Dermis blood vessel endothelial cell (primary cell): ENCODE results near the gene MYCBPAP. TPM values are rescaled to one million over a fixed set of nuclear protein-coding genes. Genes with fewer than 3 reads are reported as not detected.
A peak's percentile ranks its signal among the peaks of the same experiment; 100 is the strongest.

Source experiments
- DNase-seq: peaks from one replicate; pipeline ENCODE4 v3.0.0; 2010
- total RNA-seq: library from RNA; depleted of rRNA; stranded (reverse); fragments of >200 nt; gene quantifications from 2 replicates; pipeline ENCODE4 v1.2.3, GENCODE V29; 2014

The MYCBPAP gene
- total RNA-seq, 1 donor from 2014 or later, result 0.34 TPM

GRCh38 chr17:50487213-50488096 is 20.8 kb upstream of the MYCBPAP start:
- DNase-seq, result peak; percentile 12

DNA sequence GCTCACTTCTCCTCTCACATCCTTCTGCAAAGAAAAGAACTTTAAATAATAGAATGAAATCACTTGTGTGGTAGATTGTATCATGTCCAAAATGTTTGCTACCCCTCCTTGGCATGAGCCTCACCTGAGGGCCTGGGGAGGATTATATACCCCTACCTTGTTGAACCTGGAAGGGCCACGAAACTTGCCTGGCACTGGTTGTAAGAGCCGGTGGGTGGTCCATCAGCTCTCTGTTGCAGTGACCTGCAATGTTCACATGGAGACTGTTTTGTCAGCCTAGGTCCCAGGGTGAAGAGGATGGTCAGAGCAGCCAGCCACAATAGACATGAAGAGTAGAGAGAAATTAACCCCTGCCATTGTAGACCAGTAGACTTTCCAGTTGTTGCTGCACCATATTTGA is 19.4 kb upstream of the MYCBPAP start:
- DNase-seq, result no peak

GRCh38 chr17:50491505-50491904 is 16.7 kb upstream of the MYCBPAP start:
- no peak for DNase-seq

GRCh38 chr17:50492214-50492613 is 16.0 kb upstream of the MYCBPAP start:
- no peak for DNase-seq

- DNase-seq, result no peak
Observed at GRCh38 chr17:50493744-50494143, 14.5 kb upstream of the MYCBPAP start.

GRCh38 chr17:50495217-50495823 is 12.9 kb upstream of the MYCBPAP start:
- no peak for DNase-seq

- DNase-seq, result no peak
Observed at GRCh38 chr17:50495918-50496317, 12.3 kb upstream of the MYCBPAP start.

DNA sequence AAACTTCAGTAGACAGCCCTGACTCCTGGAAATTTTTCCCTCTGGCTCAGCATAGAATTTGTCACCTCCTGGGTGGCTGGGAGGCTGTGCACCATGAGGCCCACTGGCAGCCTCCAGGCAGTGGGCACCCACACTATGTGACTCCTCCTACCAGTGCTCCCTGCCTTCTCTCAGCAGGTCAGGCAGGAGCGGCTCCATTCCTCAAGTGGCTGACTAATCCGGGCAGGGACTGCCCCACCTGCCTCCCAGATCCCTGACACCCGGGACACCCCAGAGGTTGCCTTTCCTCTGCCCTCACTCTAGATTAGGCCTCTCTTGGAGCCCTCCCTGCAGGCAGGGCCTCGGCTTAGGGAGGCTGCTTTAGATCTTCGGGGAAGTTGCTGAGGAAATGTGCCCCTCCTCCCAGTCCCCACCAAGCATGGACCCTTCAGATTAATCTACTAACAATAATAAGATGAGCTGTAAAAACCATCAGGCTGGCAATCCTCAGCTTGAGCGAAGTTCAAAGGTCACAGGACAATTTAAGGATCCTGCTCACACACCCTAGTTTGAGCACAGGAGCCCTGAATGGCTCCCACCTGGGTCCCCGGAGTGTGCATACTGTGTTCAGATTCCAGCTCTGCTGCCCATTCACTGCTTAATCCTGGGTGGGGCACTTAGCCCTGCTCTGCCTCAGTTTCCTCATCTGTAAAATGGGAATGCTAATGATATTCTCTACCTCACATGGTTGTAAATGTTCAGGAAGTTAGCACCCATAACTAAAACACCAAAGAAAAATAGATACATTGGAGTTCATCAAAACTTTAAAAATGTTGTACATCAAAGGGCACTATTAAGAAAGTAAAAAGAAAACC is 10.0 kb upstream of the MYCBPAP start:
- no peak for DNase-seq

GRCh38 chr17:50499270-50499669 is 9.0 kb upstream of the MYCBPAP start:
- no peak for DNase-seq

DNA sequence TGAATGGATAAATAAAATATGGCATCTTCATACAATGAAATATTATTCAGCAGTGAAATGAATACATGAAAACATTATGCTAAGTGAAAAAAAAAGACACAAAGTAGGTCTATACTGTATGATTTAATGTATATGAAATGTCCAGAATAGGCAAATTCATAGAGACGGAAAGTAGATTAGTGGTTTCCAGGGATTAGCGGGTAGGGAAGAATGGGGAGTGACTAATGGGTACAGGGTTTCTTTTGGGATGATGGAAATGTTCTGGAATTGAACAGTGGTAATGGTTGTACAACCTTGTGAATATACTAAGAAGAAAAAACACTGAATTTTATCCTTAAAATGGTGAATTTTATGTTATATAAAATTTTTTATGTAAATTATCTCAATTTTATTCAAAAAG is 8.5 kb upstream of the MYCBPAP start:
- DNase-seq, result no peak

GRCh38 chr17:50501054-50501453 is 7.2 kb upstream of the MYCBPAP start:
- DNase-seq, result peak; percentile 63

DNA sequence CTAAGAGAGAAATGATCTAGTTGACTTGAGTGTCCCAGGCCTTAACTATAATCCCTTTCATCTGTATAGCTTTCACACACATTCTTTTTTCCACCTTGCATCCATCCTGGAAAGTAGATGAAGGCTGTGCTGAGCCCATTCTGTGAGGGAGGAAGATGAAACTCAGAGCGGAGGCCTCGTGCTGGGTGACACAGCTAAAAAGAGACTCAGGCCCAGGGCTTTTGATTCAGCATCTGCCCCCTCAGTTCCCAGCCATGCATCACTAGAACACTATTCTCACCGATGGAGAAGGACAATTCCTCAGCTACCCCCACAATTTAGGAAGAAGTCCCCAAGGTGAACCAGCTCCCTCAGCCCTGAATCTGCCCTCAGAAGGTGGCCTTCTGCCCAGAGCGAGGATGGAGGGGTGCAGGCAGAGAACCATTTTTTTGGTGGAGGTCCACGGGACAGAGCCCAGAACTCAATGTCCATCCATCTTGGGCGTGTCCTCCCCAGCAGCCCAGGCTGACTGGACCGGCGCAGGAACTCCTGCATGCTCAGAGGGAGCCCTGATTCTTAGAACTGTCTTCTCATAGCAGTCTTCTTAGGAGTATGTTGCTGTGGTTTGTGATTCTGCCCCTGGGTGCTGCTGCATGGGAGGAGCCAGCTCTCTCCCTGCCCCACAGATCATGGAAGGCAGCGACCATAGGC is 5.8 kb upstream of the MYCBPAP start:
- no peak for DNase-seq

- no peak for DNase-seq
Observed at GRCh38 chr17:50505591-50506130, 2.6 kb upstream of the MYCBPAP start.

DNA sequence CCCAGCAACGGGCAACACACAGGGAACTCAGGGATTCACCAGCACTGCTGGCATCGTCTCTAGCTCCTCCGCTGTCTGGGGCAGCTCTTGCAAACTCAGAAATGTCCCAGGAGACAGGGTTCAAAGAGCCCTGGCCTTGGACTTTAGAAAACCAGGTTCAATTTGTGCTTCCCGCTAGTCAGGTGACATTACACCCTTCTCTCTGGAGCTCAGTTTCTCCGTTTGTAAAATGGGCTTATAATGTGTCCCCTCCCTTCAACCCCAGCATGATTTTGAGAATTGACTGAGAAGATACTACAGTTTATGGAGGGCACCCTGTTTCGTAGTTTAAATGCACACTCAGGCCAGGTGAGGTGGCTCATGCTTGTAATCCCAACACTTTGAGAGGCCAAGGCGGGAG is 1.9 kb upstream of the MYCBPAP start:
- DNase-seq, result no peak

GRCh38 chr17:50508573-50509460 is 578 bp downstream of the MYCBPAP start:
- DNase-seq, result no peak

DNA sequence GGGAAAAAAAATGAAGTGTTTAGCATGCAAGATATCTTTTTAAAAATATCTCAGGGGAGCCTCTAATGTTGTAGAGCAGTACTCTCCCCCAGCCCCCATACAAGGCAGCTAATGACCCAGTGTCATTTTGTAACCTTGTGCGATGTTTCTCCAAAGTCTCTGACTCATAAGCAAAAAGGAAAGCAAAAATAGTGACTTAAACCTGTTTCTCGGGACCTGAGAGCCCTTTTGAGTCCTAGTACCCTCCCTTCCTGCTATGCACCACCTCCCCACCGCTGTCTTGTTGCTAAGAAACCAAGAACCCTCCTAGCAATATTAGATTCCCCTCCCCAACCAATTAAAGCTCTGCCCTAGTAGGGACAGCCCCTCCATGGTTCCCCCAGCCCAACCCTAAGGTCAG is 2.8 kb downstream of the MYCBPAP start:
- DNase-seq, result no peak

DNA sequence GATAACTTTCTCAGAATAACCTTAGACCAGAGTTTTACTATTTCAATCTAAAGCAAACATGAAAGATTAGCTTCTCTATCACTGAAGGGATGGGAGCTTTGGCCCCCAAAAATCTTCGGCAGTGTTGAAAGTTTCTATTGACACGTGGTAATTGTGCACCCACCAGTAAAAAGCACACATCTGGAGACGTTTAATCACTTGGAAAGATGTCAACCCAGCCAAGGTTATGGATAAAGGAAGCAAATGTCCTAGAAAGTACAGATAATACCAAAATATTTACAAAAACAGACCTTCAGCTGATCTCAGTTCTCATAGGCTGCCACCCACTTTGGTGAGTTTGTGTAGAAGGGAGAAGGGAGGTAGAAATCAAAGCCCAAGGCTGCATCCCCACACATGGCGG is 5.3 kb downstream of the MYCBPAP start:
- no peak for DNase-seq

DNA sequence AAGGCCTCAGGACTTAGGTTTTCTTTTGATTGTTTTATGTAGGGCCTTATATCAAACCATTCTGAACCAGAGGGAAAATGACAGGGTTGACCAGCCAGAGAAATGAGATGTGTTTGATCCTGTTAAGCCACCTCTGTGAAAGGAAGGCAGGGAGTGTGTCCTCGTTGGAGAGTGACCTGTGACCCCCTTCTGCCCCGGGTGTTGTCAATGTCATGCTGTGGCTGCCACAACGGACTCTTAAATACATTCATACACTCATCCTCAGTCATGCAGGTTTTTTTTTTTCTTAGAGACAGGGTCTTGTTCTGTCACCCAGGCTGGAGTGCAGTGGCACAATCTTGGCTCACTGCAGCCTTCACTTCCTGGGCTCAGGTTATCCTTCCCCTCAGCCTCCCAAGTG is 6.1 kb downstream of the MYCBPAP start:
- DNase-seq, result no peak

GRCh38 chr17:50514936-50515702 is 6.9 kb downstream of the MYCBPAP start:
- DNase-seq, result no peak

GRCh38 chr17:50517011-50517410 is 8.8 kb downstream of the MYCBPAP start:
- DNase-seq, result peak; percentile 40
